H9 (cell line): ENCODE results near the gene EPHB6. TPM values are rescaled to one million over a fixed set of nuclear protein-coding genes. Genes with fewer than 3 reads are reported as not detected.

Experiments used
- DNase-seq: peaks from one replicate; pipeline ENCODE4 v3.0.0-alpha.2; 2017
- H2AFZ ChIP-seq: one replicate; pipeline ENCODE4 v1.6.1; 2013; ENCODE audit warnings: mild to moderate bottlenecking, low read length, control low read depth, moderate library complexity
- H2AK5ac ChIP-seq: 2 replicates; pipeline ENCODE4 v1.6.1; 2013; ENCODE audit warnings: low read length, control low read depth, mixed read lengths; ENCODE audit not compliant: insufficient read length
- H2BK120ac ChIP-seq: one replicate; pipeline ENCODE4 v1.6.1; 2013; ENCODE audit warnings: low read depth, mild to moderate bottlenecking, low read length, control low read depth, inconsistent platforms; ENCODE audit not compliant: poor library complexity, severe bottlenecking
- H2BK12ac ChIP-seq: 2 replicates; pipeline ENCODE4 v1.6.1; 2013; ENCODE audit warnings: low read length, control low read depth, mixed read lengths, low read depth; ENCODE audit not compliant: insufficient read length
- H2BK15ac ChIP-seq: 2 replicates; pipeline ENCODE4 v1.6.1; 2013; ENCODE audit warnings: low read depth, low read length, control low read depth
- H2BK20ac ChIP-seq: one replicate; pipeline ENCODE4 v1.6.1; 2013; ENCODE audit warnings: low read depth, mild to moderate bottlenecking, low read length, control low read depth, inconsistent platforms; ENCODE audit not compliant: poor library complexity, severe bottlenecking
- H2BK5ac ChIP-seq: 2 replicates; pipeline ENCODE4 v1.6.1; 2013; ENCODE audit warnings: low read length, control low read depth, mixed read lengths; ENCODE audit not compliant: insufficient read length
- H3K14ac ChIP-seq: 2 replicates; pipeline ENCODE4 v1.6.1; 2013; ENCODE audit warnings: low read length, control low read depth; ENCODE audit not compliant: insufficient read depth
- H3K18ac ChIP-seq: 2 replicates; pipeline ENCODE4 v1.6.1; 2013; ENCODE audit warnings: low read depth, mild to moderate bottlenecking, mixed read lengths, low read length, control low read depth; ENCODE audit not compliant: insufficient read length
- H3K23ac ChIP-seq: 2 replicates; pipeline ENCODE4 v1.6.1; 2013; ENCODE audit warnings: low read length, control low read depth, mixed read lengths, low read depth; ENCODE audit not compliant: insufficient read length
- H3K23me2 ChIP-seq: 2 replicates; pipeline ENCODE4 v1.6.1; 2013; ENCODE audit warnings: low read depth, mild to moderate bottlenecking, mixed read lengths, low read length, control low read depth; ENCODE audit not compliant: insufficient read length, poor library complexity, severe bottlenecking
- H3K27ac ChIP-seq: 2 replicates; pipeline ENCODE4 v1.5.1; 2013; ENCODE audit warnings: low read length, control low read depth, mixed read lengths, low read depth; ENCODE audit not compliant: insufficient read length
- H3K27me3 ChIP-seq: 2 replicates; pipeline ENCODE4 v1.6.1; 2013; ENCODE audit warnings: low read length, control low read depth, inconsistent platforms; ENCODE audit not compliant: insufficient read depth
- H3K4ac ChIP-seq: 2 replicates; pipeline ENCODE4 v1.6.1; 2013; ENCODE audit warnings: low read depth, mild to moderate bottlenecking, control low read depth, inconsistent platforms, low read length, moderate library complexity
- H3K4me1 ChIP-seq: 2 replicates; pipeline ENCODE4 v1.6.1; 2013; ENCODE audit warnings: low read length, control low read depth, inconsistent platforms; ENCODE audit not compliant: insufficient read depth
- H3K4me2 ChIP-seq: 2 replicates; pipeline ENCODE4 v1.6.1; 2013; ENCODE audit warnings: low read length, control low read depth, mixed read lengths; ENCODE audit not compliant: insufficient read length, insufficient read depth
- H3K56ac ChIP-seq: 2 replicates; pipeline ENCODE4 v1.6.1; 2013; ENCODE audit warnings: low read depth, mild to moderate bottlenecking, mixed read lengths, low read length, control low read depth; ENCODE audit not compliant: insufficient read length
- H3K79me1 ChIP-seq: 2 replicates; pipeline ENCODE4 v1.6.1; 2013; ENCODE audit warnings: low read depth, mild to moderate bottlenecking, moderate library complexity, low read length, control low read depth, inconsistent platforms; ENCODE audit not compliant: insufficient read depth, poor library complexity, severe bottlenecking
- H3K79me2 ChIP-seq: 2 replicates; pipeline ENCODE4 v1.6.1; 2013; ENCODE audit warnings: low read length, control low read depth, inconsistent platforms; ENCODE audit not compliant: insufficient read depth
- H3K9ac ChIP-seq: 2 replicates; pipeline ENCODE4 v1.6.1; 2013; ENCODE audit warnings: low read length, control low read depth, mixed read lengths; ENCODE audit not compliant: insufficient read length; ENCODE audit errors: extremely low read depth
- H3K9me3 ChIP-seq: one replicate; pipeline ENCODE4 v1.6.1; 2013; ENCODE audit warnings: low read depth, low read length, inconsistent platforms; ENCODE audit not compliant: control insufficient read depth
- H3T11ph ChIP-seq: one replicate; pipeline ENCODE4 v1.6.1; 2013; ENCODE audit warnings: mild to moderate bottlenecking, low read length, control low read depth, inconsistent platforms
- H4K20me1 ChIP-seq: one replicate; pipeline ENCODE4 v1.6.1; 2013; ENCODE audit not compliant: control insufficient read depth, insufficient read length, insufficient read depth
- H4K5ac ChIP-seq: 2 replicates; pipeline ENCODE4 v1.6.1; 2013; ENCODE audit warnings: low read depth, mild to moderate bottlenecking, mixed read lengths, low read length, control low read depth; ENCODE audit not compliant: insufficient read length
- H4K8ac ChIP-seq: replicated peaks from 2 replicates; pipeline ENCODE4 v1.6.1; 2013; ENCODE audit warnings: low read length, control low read depth, mixed read lengths, low read depth; ENCODE audit not compliant: insufficient read length
- H4K91ac ChIP-seq: 2 replicates; pipeline ENCODE4 v1.6.1; 2013; ENCODE audit warnings: low read depth, mild to moderate bottlenecking, moderate library complexity, mixed read lengths, low read length, control low read depth; ENCODE audit not compliant: insufficient read length
- H3K27ac Mint-ChIP-seq, 3 experiments: 2 replicates in 2 of 3; 3 replicates in 1 of 3; pipeline ENCODE4 v1.8.0; 2020 to 2021; ENCODE audit warnings: mixed read lengths in 3 of 3, mild to moderate bottlenecking in 1 of 3, moderate library complexity in 1 of 3
- H3K27me3 Mint-ChIP-seq: 2 replicates; pipeline ENCODE4 v1.8.0; 2021; ENCODE audit warnings: low read depth, mild to moderate bottlenecking, moderate library complexity, mixed read lengths
- H3K36me3 Mint-ChIP-seq, 3 experiments: 2 replicates in 2 of 3; 3 replicates in 1 of 3; pipeline ENCODE4 v1.8.0; 2020 to 2021; ENCODE audit warnings: low read depth in 3 of 3, mixed read lengths in 3 of 3; ENCODE audit not compliant: insufficient read depth in 1 of 3
- H3K4me1 Mint-ChIP-seq, 2 experiments: 2 replicates each; pipeline ENCODE4 v1.8.0; 2020; ENCODE audit warnings: mixed read lengths in 2 of 2
- H3K4me3 Mint-ChIP-seq, 2 experiments: 2 replicates in 1 of 2; 3 replicates in 1 of 2; pipeline ENCODE4 v1.8.0; 2020 to 2021; ENCODE audit warnings: mild to moderate bottlenecking in 2 of 2, mixed read lengths in 2 of 2, moderate library complexity in 1 of 2
- H3K9me3 Mint-ChIP-seq, 2 experiments: 2 replicates in 1 of 2; 3 replicates in 1 of 2; pipeline ENCODE4 v1.8.0; 2020; ENCODE audit warnings: mild to moderate bottlenecking in 2 of 2, mixed read lengths in 2 of 2, moderate library complexity in 1 of 2
- CTCF ChIP-seq: fragments of 200-600 bp; sonication (generic); conservative IDR thresholded peaks from 3 replicates; pipeline ENCODE4 v1.8.0; 2021; ENCODE audit warnings: antibody characterized with exemption, mild to moderate bottlenecking
- WGBS: extraction: QIAGEN DNeasy Blood & Tissue Kit; methylation state at CpG from one replicate; pipeline ENCODE4 v1.1.7; 2013; ENCODE audit warnings: missing lambda C conversion rate, low lambda C conversion rate, mixed read lengths; ENCODE audit not compliant: insufficient read length; ENCODE audit errors: extremely low coverage; 5-methylcytosine and 5-hydroxymethylcytosine counted together
- total RNA-seq: library from RNA; stranded (reverse); gene quantifications from 2 replicates; pipeline ENCODE4 v1.2.1, GENCODE V29; 2021

EPHB6 gene
- total RNA-seq, 1 experiment from 2014 or later = 9.7 TPM

GRCh38 chr7:142915315-142915714, 60.4 kb downstream of the EPHB6 start:
- Histone ChIP-seq H3K14ac (no peak overlapping the region), H4K5ac (no peak overlapping the region), H4K20me1 (no peaks in the 10 kb centered on the region), H3K18ac (no peak overlapping the region), H3K4me2 (no peak overlapping the region), H2BK5ac (no peak overlapping the region), H3K79me2 (no peaks in the 10 kb centered on the region), H2AFZ (no peak overlapping the region), H2BK20ac (no peak overlapping the region), H3K79me1 (no peaks in the 10 kb centered on the region), H3K23ac (no peak overlapping the region), H2BK120ac (no peak overlapping the region), H3K27me3 (no peaks in the 10 kb centered on the region), H2BK15ac (no peak overlapping the region), H2AK5ac (no peak overlapping the region), H3K23me2 (no peaks in the 10 kb centered on the region), H3T11ph (no peak overlapping the region), H3K4ac (no peak overlapping the region), H3K56ac (no peak overlapping the region), H3K4me1 (no peaks in the 10 kb centered on the region), H3K9me3 (no peaks in the 10 kb centered on the region), H4K91ac (no peak overlapping the region), H2BK12ac (no peak overlapping the region), H3K27ac (no peak overlapping the region), H4K8ac (no peak overlapping the region), H3K9ac (no peak overlapping the region)
- Mint-ChIP-seq H3K4me3 (no peak overlapping the region), H3K27me3 (peaks cover 16% of the 10 kb centered on the region), H3K27ac (no peak overlapping the region), H3K36me3 (no peaks in the 10 kb centered on the region), H3K4me1 (peaks cover 4 to 7% of the 10 kb centered on the region in 2 experiments), H3K9me3 (0 out of 5 replicates have a peak, but pooled peaks cover 0 to 3% of the 10 kb centered on the region in 2 experiments)
- TF ChIP-seq CTCF = no peak
- no peak for DNase-seq
- no CpG with 5 or more reads among the region's 8 CpGs for WGBS
